Cardiac muscle cell (in vitro differentiated cells and primary cell): Measurements from ENCODE around the gene MICAL2. TPM values are rescaled to one million over a fixed set of nuclear protein-coding genes. Genes with fewer than 3 reads are reported as not detected.

ENCODE experiments used
- DNase-seq, 2 donors: peaks; one replicate each; pipeline versions ENCODE4 v3.0.0 to v3.0.0-alpha.2; 2010 to 2017; ENCODE audit warnings: low read depth in 1 of 2, low spot score in 1 of 2
- H3K27ac ChIP-seq: fragments of 200-600 bp; sonication (generic); 2 replicates; pipeline ENCODE4 v1.5.1; 2016
- H3K27me3 ChIP-seq: fragments of 200-600 bp; sonication (generic); 2 replicates; pipeline ENCODE4 v1.6.0; 2016; ENCODE audit warnings: control low read depth
- H3K36me3 ChIP-seq: fragments of 200-600 bp; sonication (generic); 2 replicates; pipeline ENCODE4 v1.5.1; 2016; ENCODE audit warnings: control low read depth
- H3K4me1 ChIP-seq: fragments of 200-600 bp; sonication (generic); 2 replicates; pipeline ENCODE4 v1.8.1; 2017; ENCODE audit warnings: low read depth, mild to moderate bottlenecking, mixed run types
- H3K4me3 ChIP-seq: fragments of 200-600 bp; sonication (generic); 2 replicates; pipeline ENCODE4 v1.5.1; 2016; ENCODE audit warnings: mild to moderate bottlenecking
- H3K9me3 ChIP-seq: fragments of 200-600 bp; sonication (generic); 2 replicates; pipeline ENCODE4 v1.5.1; 2017; ENCODE audit warnings: low read depth, mild to moderate bottlenecking, control low read depth
- CTCF ChIP-seq: IDR thresholded peaks from 2 replicates; pipeline ENCODE4 v1.5.1; 2012; ENCODE audit warnings: low read depth, mild to moderate bottlenecking, low read length
- polyA plus RNA-seq: library from polyadenylated mRNA; unstranded; fragments of >200 nt; fragmentation: Nextera tagmentation; extraction: Ambion mirVana; gene quantifications from 2 replicates; pipeline ENCODE4 v1.2.1, GENCODE V29; 2016
- total RNA-seq: library from RNA; depleted of rRNA; stranded (reverse); fragments of >200 nt; gene quantifications from 2 replicates; pipeline ENCODE4 v1.2.3, GENCODE V29; 2016

Gene MICAL2
- total and polyA plus RNA-seq, 2 experiments from 2014 or later = 153 to 178 TPM

- no peaks in the 10 kb centered on the region for H3K9me3 ChIP-seq
- DNase-seq = peak; percentile 68 to 73
- no peaks in the 10 kb centered on the region for H3K27me3 ChIP-seq
- H3K4me1 ChIP-seq = peaks cover 31% of the 10 kb centered on the region
- TF ChIP-seq CTCF = peak; percentile 48
- H3K36me3 ChIP-seq = no peaks in the 10 kb centered on the region
- H3K27ac ChIP-seq = no peak overlapping the region
- H3K4me3 ChIP-seq = no peak overlapping the region
These were observed 22.3 kb upstream of the MICAL2 start for GRCh38 chr11:12088047-12088481.

GRCh38 chr11:12088531-12088930, 21.9 kb upstream of the MICAL2 start:
- Histone ChIP-seq H3K27ac (no peak overlapping the region), H3K9me3 (no peaks in the 10 kb centered on the region), H3K4me1 (peaks cover 31% of the 10 kb centered on the region), H3K27me3 (no peaks in the 10 kb centered on the region), H3K4me3 (no peak overlapping the region), H3K36me3 (no peaks in the 10 kb centered on the region)
- TF ChIP-seq CTCF = no peak
- DNase-seq = no peak

GRCh38 chr11:12089041-12089440, 21.3 kb upstream of the MICAL2 start:
- H3K4me1 ChIP-seq = peaks cover 33% of the 10 kb centered on the region
- no peak for DNase-seq
- no peaks in the 10 kb centered on the region for H3K36me3 ChIP-seq
- no peak for TF ChIP-seq CTCF
- peak overlapping the region; percentile 57 for H3K27ac ChIP-seq
- H3K27me3 ChIP-seq = no peaks in the 10 kb centered on the region
- H3K4me3 ChIP-seq = no peak overlapping the region
- H3K9me3 ChIP-seq = no peaks in the 10 kb centered on the region

GRCh38 chr11:12089473-12089872, 20.9 kb upstream of the MICAL2 start:
- Histone ChIP-seq H3K36me3 (no peaks in the 10 kb centered on the region), H3K27ac (peak overlapping the region; percentile 57), H3K4me1 (peaks cover 38% of the 10 kb centered on the region), H3K27me3 (no peaks in the 10 kb centered on the region), H3K4me3 (no peak overlapping the region), H3K9me3 (no peaks in the 10 kb centered on the region)
- TF ChIP-seq CTCF = no peak
- DNase-seq = no peak

GRCh38 chr11:12090061-12090591, 20.3 kb upstream of the MICAL2 start:
- H3K9me3 ChIP-seq = no peaks in the 10 kb centered on the region
- peaks cover 44% of the 10 kb centered on the region for H3K4me1 ChIP-seq
- peak in 1 of 2 donors; percentile 63 for DNase-seq
- no peak for TF ChIP-seq CTCF
- no peak overlapping the region for H3K4me3 ChIP-seq
- H3K27me3 ChIP-seq = no peaks in the 10 kb centered on the region
- H3K27ac ChIP-seq = no peak overlapping the region
- no peaks in the 10 kb centered on the region for H3K36me3 ChIP-seq

- no peak for TF ChIP-seq CTCF
- Histone ChIP-seq H3K4me1 (peaks cover 47% of the 10 kb centered on the region), H3K36me3 (no peaks in the 10 kb centered on the region), H3K9me3 (no peaks in the 10 kb centered on the region), H3K4me3 (no peak overlapping the region), H3K27ac (no peak overlapping the region), H3K27me3 (no peaks in the 10 kb centered on the region)
- no peak for DNase-seq
These were observed 19.6 kb upstream of the MICAL2 start for GRCh38 chr11:12090761-12091258.
